HG02852 (cell line): ENCODE data around the gene SLC29A2.

Experiments used
- ATAC-seq: cut with Tn5 transposase; IDR thresholded peaks from one replicate; pipeline ENCODE4 v1.9.1; 2021; ENCODE audit warnings: mild to moderate bottlenecking, moderate library complexity; ENCODE audit not compliant: unreplicated experiment

Gene SLC29A2

DNA sequence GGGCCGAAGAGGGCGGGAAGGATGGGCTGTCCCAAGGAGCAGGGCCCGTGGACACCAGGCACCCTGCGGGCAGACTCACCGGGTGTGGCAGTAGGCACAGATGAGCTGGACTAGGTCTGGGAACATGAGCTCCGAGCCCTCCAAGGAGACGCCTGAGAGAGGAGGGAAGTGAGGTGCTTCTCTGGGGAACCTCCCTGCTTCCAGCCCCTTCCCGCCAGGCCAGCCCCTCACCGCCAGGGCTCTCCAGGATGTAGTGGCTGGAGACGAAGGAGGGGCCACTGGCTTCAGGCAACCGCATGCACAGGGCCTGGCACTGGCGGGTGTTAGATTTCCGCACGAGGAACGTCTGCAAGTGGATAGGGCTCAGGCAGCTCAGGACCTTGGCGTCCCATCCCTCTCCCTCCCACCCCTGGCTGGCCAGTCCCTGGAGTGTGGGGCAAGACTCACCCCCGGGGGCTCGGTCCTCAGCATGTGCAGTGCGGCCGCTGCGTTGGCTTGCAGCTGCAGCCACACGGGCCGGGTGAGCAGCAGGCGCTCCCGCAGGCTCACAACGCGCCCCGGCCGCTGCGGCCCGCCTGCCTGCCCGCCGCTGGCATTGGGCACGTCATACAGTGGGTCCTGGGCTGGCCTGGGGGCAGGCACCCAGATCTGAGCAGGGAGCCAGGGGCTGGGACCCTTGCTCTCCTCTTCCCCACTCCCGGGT is 35.9 kb downstream of the SLC29A2 start:
- no peak for ATAC-seq

DNA sequence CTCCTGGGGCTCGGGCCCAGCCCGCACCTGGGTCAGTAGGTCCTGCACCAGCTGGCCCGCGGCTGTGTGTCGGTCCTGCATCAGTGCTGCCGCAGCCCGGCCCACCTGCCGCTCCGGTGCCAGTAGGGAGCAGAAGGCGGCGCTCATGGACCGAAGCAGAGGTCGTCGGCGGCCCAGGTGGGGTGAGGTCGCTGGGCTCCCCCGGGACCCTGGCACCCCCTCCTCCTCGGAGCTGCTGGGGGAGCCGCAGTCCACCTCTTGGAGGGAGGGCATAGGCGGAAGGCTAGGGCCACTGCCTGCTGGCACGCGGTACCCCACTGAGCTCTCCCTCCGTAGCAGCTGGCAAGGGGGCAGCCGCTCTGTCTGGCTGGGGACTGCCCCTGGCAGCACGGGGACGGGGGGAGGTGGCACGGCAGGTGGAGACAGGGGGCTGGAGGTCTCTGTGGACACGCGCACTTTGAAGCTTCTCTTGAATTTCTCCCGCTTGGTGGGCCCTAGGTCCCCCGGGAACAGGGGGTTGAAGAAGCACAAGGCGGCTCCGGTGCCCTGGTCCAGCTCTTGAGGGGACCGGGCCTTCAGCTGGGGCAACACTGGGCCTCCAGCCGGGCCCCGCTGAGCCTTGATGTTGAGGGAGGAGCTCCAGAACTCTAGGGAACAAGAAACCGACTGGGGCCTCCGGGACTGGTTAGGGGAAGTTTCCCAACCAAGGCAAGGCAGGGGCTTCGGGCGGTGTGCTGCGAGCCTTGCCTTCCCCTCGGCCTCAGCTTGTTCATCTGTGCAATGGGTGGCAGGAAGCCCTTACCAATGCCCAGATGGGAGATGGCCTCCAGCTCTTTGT is 36.7 kb downstream of the SLC29A2 start:
- ATAC-seq, result no peak

GRCh38 chr11:66333896-66334604 is 37.5 kb downstream of the SLC29A2 start:
- no peak for ATAC-seq

DNA sequence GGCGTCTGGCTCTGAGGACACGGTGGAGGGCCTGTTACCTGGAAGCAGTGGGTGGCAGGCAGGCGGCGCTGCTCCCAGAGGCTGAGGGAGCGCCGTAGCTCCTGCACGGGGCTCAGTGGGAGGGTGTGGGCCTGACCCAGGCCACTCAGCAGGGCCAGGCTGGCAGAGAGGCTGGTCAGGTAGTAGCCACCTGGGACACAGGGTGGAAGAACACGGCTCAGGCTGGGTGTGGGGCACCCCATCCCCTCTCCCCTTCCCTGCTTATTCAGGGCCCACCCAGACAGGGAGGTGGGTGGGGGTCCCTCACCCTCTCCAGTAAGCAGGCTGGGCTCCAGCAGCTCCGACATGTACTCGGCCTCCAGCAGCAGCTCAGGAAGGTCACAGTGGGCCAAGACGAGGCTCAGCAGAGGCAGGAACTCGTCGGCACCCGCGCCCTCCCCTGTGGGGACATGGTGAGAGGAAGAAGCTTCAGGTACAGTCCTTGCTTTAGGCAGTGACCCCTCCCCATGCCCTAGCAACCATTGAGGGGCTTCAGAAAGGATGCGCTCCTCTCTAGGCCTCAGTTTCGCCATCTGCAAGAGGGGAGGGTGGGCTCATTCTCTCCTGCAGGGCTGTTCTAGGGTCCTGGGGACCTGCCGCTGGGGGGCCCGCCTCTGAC is 38.2 kb downstream of the SLC29A2 start:
- no peak for ATAC-seq

DNA sequence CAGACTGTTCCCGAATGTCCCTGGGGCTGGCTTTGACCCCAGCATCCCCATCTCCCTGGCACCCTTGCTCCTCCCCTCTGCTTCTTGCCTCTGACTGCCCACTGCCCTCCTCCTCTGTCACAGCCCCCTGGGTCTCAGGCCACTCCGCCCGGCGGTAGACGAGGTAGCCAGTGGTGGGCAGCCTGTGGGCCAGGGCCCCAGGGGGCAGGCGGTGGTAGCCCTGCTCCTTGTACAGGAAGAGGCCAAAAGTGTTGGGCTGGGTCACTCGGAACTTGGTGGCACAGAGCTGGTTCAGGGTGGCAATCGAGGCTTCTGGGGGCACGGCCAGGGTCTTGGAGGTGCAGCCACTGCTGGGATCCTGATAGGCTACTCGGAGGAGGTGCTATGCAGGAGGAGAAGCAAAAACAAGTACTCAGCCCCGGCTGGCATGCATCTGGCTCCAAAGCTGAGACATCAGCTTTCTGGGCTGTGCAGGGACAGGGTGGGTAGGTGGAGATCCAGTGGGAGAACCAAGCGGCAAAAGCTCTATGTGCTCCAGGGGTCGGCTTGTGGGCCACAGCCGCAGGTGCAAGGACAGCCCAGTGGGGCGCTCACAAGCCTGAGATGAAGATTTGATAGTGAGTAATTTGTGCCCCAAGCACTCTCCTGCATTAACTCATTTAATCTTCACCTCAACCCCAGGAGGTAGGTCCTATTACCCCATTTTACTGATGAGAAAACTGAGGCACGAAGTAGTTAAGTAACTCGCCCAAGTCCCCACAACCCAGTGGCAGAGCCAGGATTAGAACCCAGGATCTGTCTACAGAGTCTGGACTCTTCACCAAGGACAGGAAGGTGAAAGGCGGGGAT is 39.0 kb downstream of the SLC29A2 start:
- no peak for ATAC-seq

- ATAC-seq, result no peak
These were observed 39.8 kb downstream of the SLC29A2 start for GRCh38 chr11:66331542-66332370.

DNA sequence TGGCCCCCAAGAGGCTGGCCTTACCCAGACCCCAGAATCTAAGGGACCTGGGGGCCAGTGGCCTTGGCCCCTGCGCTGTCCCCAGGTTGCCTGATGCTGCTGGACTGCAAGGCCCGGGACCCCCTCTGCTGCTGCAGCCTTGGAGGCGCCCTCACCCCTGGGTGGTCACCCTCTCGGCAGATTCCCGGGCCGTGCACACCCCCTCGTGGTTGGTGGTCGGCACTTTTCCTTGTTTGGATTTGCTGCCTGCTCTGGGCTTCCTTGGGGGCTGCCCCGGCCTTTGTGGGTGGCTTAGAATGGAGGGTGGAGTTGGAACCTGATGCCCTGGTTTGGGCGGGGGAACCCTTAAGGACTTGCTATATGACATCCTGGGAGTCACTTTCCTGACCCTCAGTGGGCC is 40.6 kb downstream of the SLC29A2 start:
- ATAC-seq, result no peak

- no peak for ATAC-seq
These were observed 42.3 kb downstream of the SLC29A2 start for GRCh38 chr11:66329165-66329673.

DNA sequence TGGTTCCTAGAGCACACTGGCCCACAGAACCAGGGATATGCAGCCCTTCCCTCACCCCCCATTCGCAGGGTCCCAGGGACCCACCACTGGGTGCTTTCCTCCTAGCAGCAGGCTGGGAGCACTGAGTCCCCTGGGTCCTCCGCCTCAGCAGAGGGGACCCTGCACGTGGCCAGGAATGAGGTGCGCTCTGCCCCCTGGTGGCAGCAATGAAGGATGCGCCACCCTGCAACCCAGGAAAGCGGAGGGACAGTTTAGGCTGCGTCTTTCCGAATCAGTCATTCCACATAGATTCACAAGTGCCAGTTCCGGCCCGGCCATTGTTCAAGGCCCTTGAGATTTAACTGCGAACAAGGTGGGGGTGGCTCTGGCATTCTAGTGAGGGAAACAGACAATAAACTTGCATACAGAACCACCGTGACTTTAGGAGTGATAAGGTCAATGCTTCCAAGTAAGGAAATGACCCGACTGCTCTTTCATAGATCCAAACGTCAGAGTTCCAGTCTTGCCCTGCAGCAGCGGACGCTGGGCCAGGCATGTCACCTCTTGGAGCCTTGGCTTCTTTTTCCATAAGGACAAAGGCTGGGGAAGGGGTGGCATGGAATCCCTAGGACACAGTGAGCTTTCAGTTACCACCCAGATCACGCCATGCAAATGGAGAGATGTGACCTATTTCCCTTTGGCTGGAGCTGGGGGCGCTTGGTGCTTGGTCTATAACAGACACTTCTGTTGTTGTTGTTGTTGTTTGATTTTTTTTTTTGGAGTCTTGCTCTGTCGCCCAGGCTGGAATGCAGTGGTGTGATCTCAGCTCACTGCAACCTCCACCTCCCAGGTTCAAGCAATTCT is 43.0 kb downstream of the SLC29A2 start:
- no peak for ATAC-seq

DNA sequence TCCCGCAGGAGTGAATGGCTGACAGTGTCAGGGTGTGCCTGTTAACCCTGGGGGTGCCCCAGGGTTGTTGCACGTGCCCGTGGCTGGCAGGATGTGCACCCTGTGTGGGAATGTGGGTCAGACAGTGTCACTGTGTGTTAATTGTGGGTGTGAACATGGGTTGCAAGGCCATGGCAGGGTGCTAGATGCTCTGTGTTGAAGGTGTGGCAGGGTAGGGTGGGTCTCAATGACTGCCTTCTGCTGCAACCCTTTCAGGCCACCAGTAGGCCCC is 43.6 kb downstream of the SLC29A2 start:
- ATAC-seq, result no peak

DNA sequence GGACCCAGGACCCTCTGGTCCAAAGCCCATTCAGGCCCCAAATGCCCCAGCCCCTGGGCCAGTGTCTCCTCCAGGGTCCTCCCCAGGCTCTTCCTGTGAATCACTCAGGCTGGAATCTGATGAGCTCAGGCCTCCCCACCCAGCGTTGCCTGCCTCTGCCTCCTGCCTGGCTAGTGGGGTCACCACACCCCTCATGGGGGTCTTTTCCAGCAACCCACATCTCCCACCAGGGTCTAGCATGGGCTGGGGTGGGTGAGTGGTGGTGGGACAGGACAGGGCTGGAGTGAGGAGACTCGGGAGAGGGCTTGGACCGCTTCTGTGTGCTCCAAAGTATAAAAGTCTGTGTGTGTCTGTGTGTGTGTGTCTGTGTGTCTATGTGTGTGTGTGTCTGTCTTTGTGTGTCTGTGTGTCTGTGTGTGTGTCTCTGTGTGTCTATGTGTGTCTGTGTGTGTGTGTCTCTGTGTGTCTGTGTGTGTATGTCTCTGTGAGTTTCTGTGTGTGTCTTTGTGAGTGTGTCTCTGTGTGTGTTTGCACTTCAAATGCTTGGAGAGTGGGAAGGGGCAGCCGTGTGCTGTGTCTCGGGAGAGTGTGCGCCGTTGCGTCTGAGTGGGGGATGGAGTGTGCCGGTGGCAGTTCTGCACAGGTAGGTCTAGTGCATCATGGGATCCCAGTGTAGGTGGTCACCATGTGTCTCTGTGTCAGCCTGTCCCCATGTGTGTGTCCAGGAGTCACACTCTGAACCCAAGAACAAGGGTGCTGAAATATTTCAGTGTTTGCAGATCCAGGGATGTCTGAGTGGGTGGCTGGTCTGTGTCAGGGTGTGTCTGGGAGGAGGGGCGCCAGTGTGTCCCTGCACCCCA is 44.2 kb downstream of the SLC29A2 start:
- no peak for ATAC-seq

GRCh38 chr11:66326261-66327111 is 45.1 kb downstream of the SLC29A2 start:
- ATAC-seq, result no peak

- ATAC-seq, result no peak
These were observed 46.3 kb downstream of the SLC29A2 start for GRCh38 chr11:66325263-66325671.

GRCh38 chr11:66324664-66325063 is 46.9 kb downstream of the SLC29A2 start:
- ATAC-seq, result no peak

DNA sequence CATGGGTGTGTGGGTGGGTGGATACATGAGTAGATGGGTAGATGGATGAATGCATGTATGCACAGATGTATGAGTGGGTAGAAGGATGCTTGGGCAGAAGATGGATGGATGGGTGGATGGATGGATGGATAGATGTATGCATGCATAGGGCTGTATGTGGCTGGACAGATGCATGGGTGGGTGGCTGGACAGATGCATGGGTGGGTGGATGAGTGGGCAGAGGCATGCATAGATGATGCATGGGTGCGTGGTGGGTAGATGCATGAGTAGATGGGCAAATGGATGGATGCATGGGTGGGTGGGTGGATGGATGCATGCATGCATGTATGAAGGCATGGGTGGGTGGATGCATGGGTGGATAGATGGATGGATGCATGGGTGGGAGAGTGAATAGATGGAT is 47.9 kb downstream of the SLC29A2 start:
- no peak for ATAC-seq

DNA sequence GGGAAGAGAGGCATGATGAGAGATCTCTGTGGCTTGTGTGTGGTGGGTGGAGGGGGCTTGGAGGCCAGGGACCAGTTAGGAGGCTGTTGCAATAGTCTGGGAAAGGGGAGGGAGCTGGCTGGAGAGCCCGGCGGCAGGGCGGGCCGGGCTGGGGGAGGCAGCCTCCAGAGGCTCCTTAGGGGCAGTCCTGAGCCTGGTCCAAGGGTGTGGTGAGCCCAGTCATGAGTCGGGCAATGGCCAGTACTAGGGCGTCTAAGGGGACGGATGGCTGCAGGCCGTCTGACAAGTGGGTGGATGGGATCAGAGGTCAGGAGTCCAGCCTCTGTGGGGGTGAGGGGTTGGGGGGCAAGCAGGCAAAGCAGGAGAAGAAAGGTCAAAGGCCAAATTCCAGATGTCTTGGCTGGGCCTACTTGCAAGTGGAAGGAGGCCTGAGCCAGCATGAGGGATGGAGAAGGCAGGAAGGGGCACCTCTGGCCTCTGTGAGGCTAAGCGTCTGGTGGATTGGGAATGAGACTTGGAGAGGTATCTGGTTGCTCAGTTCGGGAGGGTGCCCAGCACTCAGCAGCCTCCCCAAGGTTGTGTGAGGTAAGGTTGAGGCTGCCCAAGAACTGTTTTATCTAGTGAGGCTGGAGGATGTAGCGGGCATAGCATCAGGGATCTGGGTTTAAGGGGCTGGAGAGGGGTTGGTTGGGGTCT is 48.7 kb downstream of the SLC29A2 start:
- ATAC-seq, result no peak
